SW 1271 (cell line): ENCODE measurements around the gene NPVF.

Experiments
- DNase-seq, 2 experiments: peaks; one replicate each; lab custom pipeline; 2025; lab: John Stamatoyannopoulos, UW

NPVF gene

GRCh38 chr7:25234336-25234735 lies 6.0 kb upstream of the NPVF start:
- DNase-seq, result no peak

- DNase-seq, result no peak
These were observed 5.1 kb downstream of the NPVF start for GRCh38 chr7:25223206-25223605.

DNA sequence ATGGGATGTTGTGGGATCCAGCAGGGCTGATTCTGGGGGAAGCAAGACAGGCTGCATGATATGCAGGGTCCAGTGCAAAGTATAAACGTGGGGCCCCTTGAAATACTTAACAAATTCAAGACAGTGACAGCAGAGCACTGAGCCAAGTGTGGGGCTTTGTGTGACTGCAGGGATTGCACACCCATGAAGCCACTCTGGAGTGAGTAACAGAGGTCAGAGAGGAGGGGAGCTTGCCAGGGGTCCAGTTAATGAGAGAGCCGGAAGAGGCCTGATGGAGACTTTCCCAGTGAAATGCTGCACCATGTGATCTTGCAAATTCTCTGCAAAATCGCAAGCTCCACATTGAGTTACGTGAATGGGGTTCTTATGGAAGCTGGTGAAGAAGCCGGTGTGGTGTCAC lies 5.6 kb downstream of the NPVF start:
- no peak for DNase-seq

- DNase-seq, result no peak
These were observed 7.3 kb downstream of the NPVF start for GRCh38 chr7:25221009-25221408.

- DNase-seq, result no peak
These were observed 10.1 kb downstream of the NPVF start for GRCh38 chr7:25218191-25218590.

DNA sequence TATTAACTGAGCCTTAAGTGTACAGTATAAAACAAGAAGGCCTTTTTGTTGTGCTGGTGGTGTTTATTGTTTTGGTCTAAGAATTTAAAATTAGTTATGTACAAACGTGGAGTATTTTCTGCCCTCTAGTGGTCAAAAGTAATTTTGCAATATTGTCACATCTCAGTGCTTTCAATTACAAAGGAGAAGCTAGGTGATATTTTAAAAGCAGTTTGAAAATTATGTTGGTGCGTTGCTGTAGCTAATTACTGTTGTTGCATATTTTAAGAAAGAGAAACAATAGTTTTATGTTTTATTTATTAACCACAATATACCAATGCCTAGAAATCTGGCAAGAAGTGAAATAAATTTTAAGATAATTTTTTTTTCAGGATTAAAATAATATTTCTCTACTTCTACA lies 11.4 kb downstream of the NPVF start:
- peak in 1 of 2 experiments; percentile 43 for DNase-seq

GRCh38 chr7:25215694-25216335 lies 12.5 kb downstream of the NPVF start:
- DNase-seq, result peak in 1 of 2 experiments; percentile 8

DNA sequence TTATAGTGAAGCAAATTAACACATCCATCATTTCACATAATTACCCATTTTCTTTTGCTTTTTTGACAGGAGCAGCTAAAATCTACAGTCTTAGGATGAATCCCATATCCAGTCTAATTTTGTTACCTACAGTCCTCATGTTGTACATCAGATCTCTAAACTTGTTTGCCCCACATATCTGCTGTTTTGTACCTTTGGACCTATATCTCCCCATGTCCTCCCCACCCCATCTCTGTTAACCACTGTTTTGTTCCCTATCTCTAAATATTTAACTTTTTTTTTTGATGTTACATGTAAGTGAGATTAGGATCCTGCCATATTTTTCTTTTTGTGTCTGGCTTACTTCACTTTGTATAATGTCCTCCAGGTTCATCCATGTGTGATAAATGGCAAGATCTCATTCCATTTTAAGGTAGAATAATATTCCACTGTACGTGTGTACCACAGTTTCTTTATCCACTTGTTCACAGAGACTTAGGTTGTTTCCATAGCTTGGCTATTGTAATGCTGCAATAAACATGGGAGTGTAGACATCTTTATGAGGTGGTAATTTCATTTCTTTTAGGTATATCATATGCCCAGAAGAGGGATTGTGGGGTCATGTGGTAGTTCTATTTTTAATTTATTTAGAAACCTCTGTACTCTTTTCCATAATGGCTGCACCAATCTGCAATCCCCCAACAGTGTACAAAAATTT lies 19.6 kb downstream of the NPVF start:
- DNase-seq, result no peak

GRCh38 chr7:25207887-25208286 lies 20.4 kb downstream of the NPVF start:
- no peak for DNase-seq

DNA sequence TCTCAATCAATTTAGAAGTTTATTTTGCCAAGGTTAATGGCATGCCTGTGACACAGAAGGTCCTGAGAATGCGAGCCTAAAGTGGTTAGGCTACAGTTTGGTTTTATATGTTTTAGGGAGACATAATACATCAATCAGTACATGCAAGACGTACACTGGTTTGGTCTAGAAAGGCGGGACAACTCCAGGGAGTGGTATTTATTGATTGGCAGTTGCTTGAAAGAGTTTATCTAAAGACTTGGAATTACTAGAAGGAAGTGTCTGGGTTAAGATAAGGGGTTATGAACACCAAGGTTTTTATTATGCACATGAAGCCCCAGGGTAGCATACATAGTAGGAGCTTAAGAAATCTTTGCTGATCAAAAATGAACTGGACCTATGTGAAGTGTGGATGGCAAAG lies 21.5 kb downstream of the NPVF start:
- DNase-seq, result no peak

- DNase-seq, result no peak
These were observed 32.0 kb downstream of the NPVF start for GRCh38 chr7:25196132-25196896.

DNA sequence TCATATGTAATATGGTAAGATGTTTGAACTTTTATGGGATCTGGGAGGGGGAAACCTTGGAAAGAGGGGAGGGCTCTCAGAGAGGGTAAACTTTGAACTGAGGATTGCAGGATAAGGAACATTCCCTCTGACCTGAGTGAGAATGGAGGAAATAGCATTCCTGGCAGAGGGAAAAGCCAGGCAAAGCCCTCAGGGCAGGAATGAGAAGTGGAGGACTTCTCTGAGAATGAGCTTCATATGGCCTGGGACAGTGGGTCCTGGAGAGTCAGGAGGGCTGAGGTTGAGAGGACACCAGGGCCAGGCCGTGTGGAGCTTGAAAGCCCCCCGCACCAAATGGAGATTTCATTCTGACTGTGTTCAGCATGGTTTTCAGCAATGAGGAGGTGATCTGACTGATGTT lies 34.2 kb downstream of the NPVF start:
- DNase-seq, result no peak

- no peak for DNase-seq
These were observed 36.2 kb downstream of the NPVF start for GRCh38 chr7:25192043-25192442.

GRCh38 chr7:25189197-25189596 lies 39.1 kb downstream of the NPVF start:
- DNase-seq, result no peak

GRCh38 chr7:25187932-25188331 lies 40.4 kb downstream of the NPVF start:
- no peak for DNase-seq

GRCh38 chr7:25186436-25186835 lies 41.9 kb downstream of the NPVF start:
- DNase-seq, result no peak

DNA sequence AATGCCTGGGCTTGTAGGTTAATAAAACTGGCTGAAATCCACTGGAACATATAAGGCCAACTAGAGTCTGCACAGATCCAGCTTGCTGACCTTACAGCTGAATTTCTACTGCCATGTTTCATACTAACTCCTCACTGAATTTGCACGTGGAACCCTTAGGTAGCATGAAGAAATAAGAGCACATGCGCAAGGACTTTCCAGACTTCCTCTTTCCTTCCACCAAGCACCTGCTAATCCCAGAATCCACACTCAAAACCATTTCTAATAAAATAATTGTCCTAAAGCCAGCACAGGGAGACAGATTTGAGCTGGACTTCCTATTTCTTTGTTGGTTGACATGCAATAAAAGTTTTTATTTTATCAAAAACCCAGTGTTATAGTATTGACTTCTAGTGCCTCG lies 46.8 kb downstream of the NPVF start:
- DNase-seq, result no peak

DNA sequence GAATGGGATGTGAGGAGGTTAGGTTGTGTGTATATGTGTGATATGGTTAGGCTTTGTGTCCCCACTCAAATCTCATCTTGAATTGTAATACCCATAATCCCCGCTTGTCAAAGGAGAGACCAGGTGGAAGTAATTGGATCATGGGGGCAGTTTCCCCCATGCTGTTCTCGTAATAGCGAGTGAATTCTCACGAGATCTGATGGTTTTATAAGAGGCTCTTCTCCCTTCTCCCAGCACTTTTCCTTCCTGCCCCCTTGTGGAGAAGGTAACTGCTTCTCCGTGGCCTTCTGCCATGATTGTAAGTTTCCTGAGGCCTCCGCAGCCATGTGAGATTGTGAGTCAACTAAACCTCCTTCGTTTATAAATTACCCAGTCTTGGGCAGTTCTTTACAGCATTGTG lies 47.3 kb downstream of the NPVF start:
- DNase-seq, result no peak

GRCh38 chr7:25180592-25180923 lies 47.7 kb downstream of the NPVF start:
- no peak for DNase-seq

DNA sequence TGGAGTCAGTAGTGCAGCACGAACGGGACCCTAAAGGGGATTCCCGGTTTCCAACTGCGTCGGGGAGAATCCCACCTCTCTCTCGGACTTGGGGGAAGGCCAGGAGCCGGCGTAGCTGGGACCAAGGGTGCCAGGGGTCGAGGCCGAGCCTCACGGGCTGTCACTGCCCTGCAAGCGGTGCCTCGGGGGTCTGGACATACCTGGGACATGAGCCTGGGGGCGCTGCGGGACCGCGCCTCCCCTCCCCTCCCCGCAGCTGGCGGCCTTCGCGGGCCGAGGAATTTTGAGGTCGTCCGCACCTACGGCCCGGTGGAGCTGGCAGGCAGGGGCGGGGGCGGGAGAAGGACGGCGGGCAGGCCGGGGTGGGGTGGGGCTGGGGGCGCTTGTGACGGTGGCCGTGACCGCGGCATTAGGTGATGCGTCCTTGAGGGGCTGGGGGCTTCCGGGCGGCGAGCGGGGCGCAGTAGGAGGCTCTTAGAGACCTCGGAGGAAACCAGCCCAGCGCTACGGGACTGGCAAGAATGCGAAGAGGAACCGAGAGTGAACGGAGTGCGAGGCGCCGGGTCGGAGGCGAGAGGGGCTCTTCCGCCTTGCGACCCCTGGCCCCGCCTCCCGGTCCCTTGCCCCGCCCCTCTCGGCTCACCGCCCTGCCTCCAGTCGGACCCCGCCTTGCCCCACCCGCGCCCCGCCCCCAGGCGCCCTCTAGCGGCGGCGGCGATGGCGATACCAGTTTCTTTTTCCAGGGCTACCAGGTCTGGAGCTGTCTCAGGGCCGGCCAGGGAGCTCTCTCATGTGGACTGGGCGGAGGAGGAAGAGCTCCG lies 48.3 kb downstream of the NPVF start:
- peak; percentile 36 to 77 for DNase-seq

DNA sequence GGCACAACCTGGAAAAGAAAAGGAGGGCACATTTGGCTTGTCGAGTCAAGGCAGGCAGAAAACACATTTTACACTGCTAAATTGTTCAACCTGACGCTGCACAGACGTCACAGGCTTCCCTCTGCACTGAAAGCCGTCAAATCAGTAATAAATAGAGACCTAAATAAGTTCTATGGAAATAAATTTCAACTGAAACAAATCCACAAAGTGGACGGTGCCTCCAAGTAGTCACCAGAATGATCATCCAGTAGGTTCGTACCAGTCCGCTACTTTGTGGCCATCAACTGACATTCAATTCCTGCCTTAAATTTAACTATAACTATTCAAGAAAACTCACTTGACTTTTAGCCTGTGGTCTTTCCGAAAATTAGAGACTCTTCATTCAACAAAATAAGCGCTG lies 49.0 kb downstream of the NPVF start:
- no peak for DNase-seq
